ENCODE measurements around the gene C16orf82. TPM values are rescaled to one million over a fixed set of nuclear protein-coding genes. Genes with fewer than 3 reads are reported as not detected.

C16orf82 gene
- total RNA-seq, 1 donor, result not detected

GRCh38 chr16:27052007-27052406 lies 14.7 kb upstream of the C16orf82 start:
- no peak for DNase-seq (ENCODE audit: insufficient read length, low spot score, missing footprints)
- Histone ChIP-seq H3K79me2 (ENCODE audit: insufficient read depth, low read length) (no peaks in the 10 kb centered on the region), H3K9me3 (ENCODE audit: low read depth, low read length) (no peaks in the 10 kb centered on the region), H3K36me3 (ENCODE audit: insufficient read depth, low read length) (no peaks in the 10 kb centered on the region), H3K27me3 (ENCODE audit: insufficient read depth, low read length) (no peaks in the 10 kb centered on the region), H2AFZ (ENCODE audit: low read length) (peak overlapping the region; percentile 68), H3K4me1 (ENCODE audit: insufficient read depth, low read length) (no peaks in the 10 kb centered on the region), H3K4me3 (ENCODE audit: insufficient read depth, low read length) (peak overlapping the region; percentile 12), H3K4me2 (ENCODE audit: insufficient read depth, low read length) (peak overlapping the region; percentile 66), H4K20me1 (ENCODE audit: insufficient read depth, low read length) (no peaks in the 10 kb centered on the region), H3K27ac (ENCODE audit: low read depth, low read length) (no peak overlapping the region)
- TF ChIP-seq CTCF (IDR thresholded peaks at IDR 0.05; ENCODE audit: extremely low read depth, low read depth, low read length), result no peak

- no peak overlapping the region for H3K27ac ChIP-seq (ENCODE audit: low read depth, low read length)
- H4K20me1 ChIP-seq (ENCODE audit: insufficient read depth, low read length), result no peaks in the 10 kb centered on the region
- H2AFZ ChIP-seq (ENCODE audit: low read length), result no peak overlapping the region
- DNase-seq (ENCODE audit: insufficient read length, low spot score, missing footprints), result no peak
- no peaks in the 10 kb centered on the region for H3K9me3 ChIP-seq (ENCODE audit: low read depth, low read length)
- H3K36me3 ChIP-seq (ENCODE audit: insufficient read depth, low read length), result no peaks in the 10 kb centered on the region
- no peaks in the 10 kb centered on the region for H3K4me1 ChIP-seq (ENCODE audit: insufficient read depth, low read length)
- no peaks in the 10 kb centered on the region for H3K27me3 ChIP-seq (ENCODE audit: insufficient read depth, low read length)
- TF ChIP-seq CTCF (IDR thresholded peaks at IDR 0.05; ENCODE audit: extremely low read depth, low read depth, low read length), result no peak
- H3K79me2 ChIP-seq (ENCODE audit: insufficient read depth, low read length), result no peaks in the 10 kb centered on the region
- H3K4me3 ChIP-seq (ENCODE audit: insufficient read depth, low read length), result no peak overlapping the region
- no peak overlapping the region for H3K4me2 ChIP-seq (ENCODE audit: insufficient read depth, low read length)
Observed at GRCh38 chr16:27053996-27054395, 12.7 kb upstream of the C16orf82 start.

- Histone ChIP-seq H3K36me3 (ENCODE audit: insufficient read depth, low read length) (no peaks in the 10 kb centered on the region), H3K79me2 (ENCODE audit: insufficient read depth, low read length) (no peaks in the 10 kb centered on the region), H3K9me3 (ENCODE audit: low read depth, low read length) (no peaks in the 10 kb centered on the region), H3K4me2 (ENCODE audit: insufficient read depth, low read length) (no peak overlapping the region), H3K27ac (ENCODE audit: low read depth, low read length) (no peak overlapping the region), H2AFZ (ENCODE audit: low read length) (no peak overlapping the region), H3K4me3 (ENCODE audit: insufficient read depth, low read length) (no peak overlapping the region), H3K4me1 (ENCODE audit: insufficient read depth, low read length) (no peaks in the 10 kb centered on the region), H4K20me1 (ENCODE audit: insufficient read depth, low read length) (no peaks in the 10 kb centered on the region), H3K27me3 (ENCODE audit: insufficient read depth, low read length) (no peaks in the 10 kb centered on the region)
- no peak for TF ChIP-seq CTCF (IDR thresholded peaks at IDR 0.05; ENCODE audit: extremely low read depth, low read depth, low read length)
- DNase-seq (ENCODE audit: insufficient read length, low spot score, missing footprints), result no peak
Observed at GRCh38 chr16:27058299-27058698, 8.4 kb upstream of the C16orf82 start.

GRCh38 chr16:27070776-27071175 lies 4.0 kb downstream of the C16orf82 start:
- H3K27me3 ChIP-seq (ENCODE audit: insufficient read depth, low read length), result no peaks in the 10 kb centered on the region
- no peaks in the 10 kb centered on the region for H4K20me1 ChIP-seq (ENCODE audit: insufficient read depth, low read length)
- H2AFZ ChIP-seq (ENCODE audit: low read length), result no peak overlapping the region
- no peak overlapping the region for H3K4me2 ChIP-seq (ENCODE audit: insufficient read depth, low read length)
- DNase-seq (ENCODE audit: insufficient read length, low spot score, missing footprints), result no peak
- H3K9me3 ChIP-seq (ENCODE audit: low read depth, low read length), result no peaks in the 10 kb centered on the region
- no peaks in the 10 kb centered on the region for H3K79me2 ChIP-seq (ENCODE audit: insufficient read depth, low read length)
- H3K4me1 ChIP-seq (ENCODE audit: insufficient read depth, low read length), result no peaks in the 10 kb centered on the region
- H3K36me3 ChIP-seq (ENCODE audit: insufficient read depth, low read length), result no peaks in the 10 kb centered on the region
- TF ChIP-seq CTCF (IDR thresholded peaks at IDR 0.05; ENCODE audit: extremely low read depth, low read depth, low read length), result no peak
- H3K27ac ChIP-seq (ENCODE audit: low read depth, low read length), result no peak overlapping the region
- H3K4me3 ChIP-seq (ENCODE audit: insufficient read depth, low read length), result no peak overlapping the region
